Activated CD8-positive, alpha-beta T cell treated with anti-CD3 and anti-CD28 coated beads for 36 hours (primary cell): ENCODE data around the gene ZNF526. TPM values are rescaled to one million over a fixed set of nuclear protein-coding genes. Genes with fewer than 3 reads are reported as not detected.

Experiments
- ATAC-seq: fragments of 200-7000 bp; cut with Tn5 transposase; one replicate; pipeline ENCODE4 v1.10.0; 2021; ENCODE audit warnings: mild to moderate bottlenecking, moderate library complexity
- CTCF ChIA-PET: fragments of 350-600 bp; sonication (Branson Sonifier 250); formaldehyde crosslinking; loops from one replicate; lab custom pipeline; 2021; ENCODE audit warnings: antibody characterized with exemption; lab: Charles Lee
- POLR2A ChIA-PET: fragments of 350-600 bp; sonication (Branson Sonifier 250); formaldehyde crosslinking; loops from one replicate; lab custom pipeline; 2021; ENCODE audit warnings: antibody characterized with exemption; lab: Charles Lee
- DNase-seq: peaks from one replicate; pipeline ENCODE4 v3.0.0-alpha.2; 2020
- H3K27ac Mint-ChIP-seq: one replicate; pipeline ENCODE4 v1.8.0; 2021; ENCODE audit warnings: mild to moderate bottlenecking, mixed read lengths
- H3K27me3 Mint-ChIP-seq: one replicate; pipeline ENCODE4 v1.8.0; 2021; ENCODE audit warnings: mixed read lengths
- H3K36me3 Mint-ChIP-seq: one replicate; pipeline ENCODE4 v1.8.0; 2021; ENCODE audit warnings: low read depth, mixed read lengths
- H3K4me1 Mint-ChIP-seq: one replicate; pipeline ENCODE4 v1.8.0; 2021; ENCODE audit warnings: low read depth, mixed read lengths
- H3K4me3 Mint-ChIP-seq: one replicate; pipeline ENCODE4 v1.8.0; 2021; ENCODE audit warnings: mild to moderate bottlenecking, moderate library complexity, mixed read lengths
- H3K9me3 Mint-ChIP-seq: one replicate; pipeline ENCODE4 v1.8.0; 2021; ENCODE audit warnings: mixed read lengths
- intact Hi-C: fragments of 100-400 bp; cut with micrococcal nuclease; formaldehyde crosslinking; loops from one replicate; pipeline ENCODE4 v1.10.0; 2022
- total RNA-seq, 2 experiments: library from RNA; stranded (reverse); gene quantifications; one replicate each; pipeline ENCODE4 v1.2.3, GENCODE V29; 2021
- TF ChIP-seq, protein P1 (sequence below): fragments of 200-600 bp; IDR thresholded peaks from one replicate; pipeline ENCODE4 v1.8.0; 2022; ENCODE audit warnings: antibody characterized with exemption, mild to moderate bottlenecking

ZNF526 gene
- total RNA-seq, 2 experiments from 2014 or later = 12.0 to 12.3 TPM

GRCh38 chr19:42202290-42202880 is 17.7 kb upstream of the ZNF526 start:
- Mint-ChIP-seq H3K27ac (peak overlapping the region; percentile 95), H3K4me1 (peaks cover 79% of the 10 kb centered on the region), H3K36me3 (peaks cover 62% of the 10 kb centered on the region), H3K27me3 (no peaks in the 10 kb centered on the region), H3K4me3 (peak overlapping the region; percentile 57), H3K9me3 (no peaks in the 10 kb centered on the region)
- TF ChIP-seq, protein P1, sequence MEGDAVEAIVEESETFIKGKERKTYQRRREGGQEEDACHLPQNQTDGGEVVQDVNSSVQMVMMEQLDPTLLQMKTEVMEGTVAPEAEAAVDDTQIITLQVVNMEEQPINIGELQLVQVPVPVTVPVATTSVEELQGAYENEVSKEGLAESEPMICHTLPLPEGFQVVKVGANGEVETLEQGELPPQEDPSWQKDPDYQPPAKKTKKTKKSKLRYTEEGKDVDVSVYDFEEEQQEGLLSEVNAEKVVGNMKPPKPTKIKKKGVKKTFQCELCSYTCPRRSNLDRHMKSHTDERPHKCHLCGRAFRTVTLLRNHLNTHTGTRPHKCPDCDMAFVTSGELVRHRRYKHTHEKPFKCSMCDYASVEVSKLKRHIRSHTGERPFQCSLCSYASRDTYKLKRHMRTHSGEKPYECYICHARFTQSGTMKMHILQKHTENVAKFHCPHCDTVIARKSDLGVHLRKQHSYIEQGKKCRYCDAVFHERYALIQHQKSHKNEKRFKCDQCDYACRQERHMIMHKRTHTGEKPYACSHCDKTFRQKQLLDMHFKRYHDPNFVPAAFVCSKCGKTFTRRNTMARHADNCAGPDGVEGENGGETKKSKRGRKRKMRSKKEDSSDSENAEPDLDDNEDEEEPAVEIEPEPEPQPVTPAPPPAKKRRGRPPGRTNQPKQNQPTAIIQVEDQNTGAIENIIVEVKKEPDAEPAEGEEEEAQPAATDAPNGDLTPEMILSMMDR = no peak
- ATAC-seq (no peak), DNase-seq (no peak)
- CTCF ChIA-PET = interaction anchor here (0.6 to 5.5 kb wide), 5 partner anchors 17 to 77 kb away, joined by 3 to 41 read pairs (median 3); partner anchors contain the start of gene POU2F2
- intact Hi-C loops = no loop called here
- POLR2A ChIA-PET = interaction anchor here (1.1 to 3.4 kb wide), 3 partner anchors 14 to 41 kb away, joined by 3 to 10 read pairs (median 8); partner anchors contain the start of gene DEDD2

DNA sequence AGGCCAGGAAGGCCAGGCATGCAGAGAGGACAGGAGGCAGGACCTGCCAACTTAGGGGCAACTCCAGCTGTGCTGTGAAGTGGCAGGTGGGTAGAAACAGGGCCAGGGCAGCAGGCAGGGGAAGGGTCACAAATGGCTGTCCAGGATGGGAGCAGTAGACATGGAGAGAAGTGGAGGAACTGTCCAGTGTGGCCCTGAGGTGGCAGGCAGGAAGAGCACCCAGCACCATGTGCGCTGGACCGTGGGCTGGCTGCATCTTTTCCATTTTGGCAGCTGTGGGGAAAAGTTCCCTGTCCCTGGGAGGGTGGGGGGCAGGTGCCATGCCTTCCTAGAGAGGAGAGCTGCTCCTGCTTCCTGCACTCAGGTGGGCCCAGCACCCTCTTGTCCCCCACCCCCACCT is 16.4 kb upstream of the ZNF526 start:
- CTCF ChIA-PET = no interaction called here
- peaks cover 59% of the 10 kb centered on the region for H3K36me3 Mint-ChIP-seq
- TF ChIP-seq, protein P1 = no peak
- peaks cover 83% of the 10 kb centered on the region for H3K4me1 Mint-ChIP-seq
- ATAC-seq (no peak), DNase-seq (no peak)
- POLR2A ChIA-PET = no interaction called here
- no peaks in the 10 kb centered on the region for H3K9me3 Mint-ChIP-seq
- no peaks in the 10 kb centered on the region for H3K27me3 Mint-ChIP-seq
- intact Hi-C loops = no loop called here
- no peak overlapping the region for H3K4me3 Mint-ChIP-seq
- peak overlapping the region; percentile 95 for H3K27ac Mint-ChIP-seq

DNA sequence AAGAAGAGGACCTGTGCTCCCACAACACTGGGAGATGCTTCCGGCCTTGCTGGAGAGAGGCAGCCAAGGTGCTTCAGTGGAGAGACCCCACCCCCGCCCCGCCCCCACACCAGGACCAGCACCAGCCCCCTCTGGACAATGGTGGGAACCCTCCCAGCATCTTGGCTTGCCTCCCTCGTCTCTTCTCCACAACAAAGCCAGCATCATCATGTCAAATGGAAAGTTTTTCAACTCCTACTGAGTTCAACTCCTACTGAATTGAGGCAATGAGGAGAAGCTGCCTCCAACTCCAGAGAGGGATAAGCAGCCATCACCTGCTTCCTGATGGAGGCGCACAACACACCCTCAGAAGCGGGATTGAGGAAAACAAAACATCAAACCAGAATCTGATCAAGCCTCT is 15.4 kb upstream of the ZNF526 start:
- intact Hi-C loops = no loop called here
- peaks cover 74% of the 10 kb centered on the region for H3K4me1 Mint-ChIP-seq
- no peak for ATAC-seq
- peaks cover 57% of the 10 kb centered on the region for H3K36me3 Mint-ChIP-seq
- ChIA-PET CTCF (no interaction called here), POLR2A (no interaction called here)
- DNase-seq = no peak
- H3K27me3 Mint-ChIP-seq = no peaks in the 10 kb centered on the region
- peak overlapping the region; percentile 56 for H3K27ac Mint-ChIP-seq
- H3K4me3 Mint-ChIP-seq = no peak overlapping the region
- TF ChIP-seq, protein P1 = no peak
- no peaks in the 10 kb centered on the region for H3K9me3 Mint-ChIP-seq

- intact Hi-C loops = no loop called here
- no peaks in the 10 kb centered on the region for H3K27me3 Mint-ChIP-seq
- DNase-seq (no peak), ATAC-seq (no peak)
- ChIA-PET CTCF (interaction anchor here (1.7 kb wide), 1 partner anchor 98 kb away, joined by 4 read pairs; no protein-coding TSS in a partner anchor), POLR2A (interaction anchor here (1.0 kb wide), 1 partner anchor 8 kb away, joined by 4 read pairs; no protein-coding TSS in a partner anchor)
- TF ChIP-seq, protein P1 = no peak
- H3K9me3 Mint-ChIP-seq = no peaks in the 10 kb centered on the region
- H3K36me3 Mint-ChIP-seq = peaks cover 44% of the 10 kb centered on the region
- H3K27ac Mint-ChIP-seq = peak overlapping the region; percentile 71
- H3K4me1 Mint-ChIP-seq = peaks cover 53% of the 10 kb centered on the region
- no peak overlapping the region for H3K4me3 Mint-ChIP-seq
Measured at GRCh38 chr19:42206871-42207755, 13.0 kb upstream of the ZNF526 start.
